NCI-H345 (cell line): ENCODE measurements around the gene PLLP.

Experiments
- DNase-seq: peaks from one replicate; lab custom pipeline; 2025; lab: John Stamatoyannopoulos, UW

PLLP gene, protein sequence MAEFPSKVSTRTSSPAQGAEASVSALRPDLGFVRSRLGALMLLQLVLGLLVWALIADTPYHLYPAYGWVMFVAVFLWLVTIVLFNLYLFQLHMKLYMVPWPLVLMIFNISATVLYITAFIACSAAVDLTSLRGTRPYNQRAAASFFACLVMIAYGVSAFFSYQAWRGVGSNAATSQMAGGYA

DNA sequence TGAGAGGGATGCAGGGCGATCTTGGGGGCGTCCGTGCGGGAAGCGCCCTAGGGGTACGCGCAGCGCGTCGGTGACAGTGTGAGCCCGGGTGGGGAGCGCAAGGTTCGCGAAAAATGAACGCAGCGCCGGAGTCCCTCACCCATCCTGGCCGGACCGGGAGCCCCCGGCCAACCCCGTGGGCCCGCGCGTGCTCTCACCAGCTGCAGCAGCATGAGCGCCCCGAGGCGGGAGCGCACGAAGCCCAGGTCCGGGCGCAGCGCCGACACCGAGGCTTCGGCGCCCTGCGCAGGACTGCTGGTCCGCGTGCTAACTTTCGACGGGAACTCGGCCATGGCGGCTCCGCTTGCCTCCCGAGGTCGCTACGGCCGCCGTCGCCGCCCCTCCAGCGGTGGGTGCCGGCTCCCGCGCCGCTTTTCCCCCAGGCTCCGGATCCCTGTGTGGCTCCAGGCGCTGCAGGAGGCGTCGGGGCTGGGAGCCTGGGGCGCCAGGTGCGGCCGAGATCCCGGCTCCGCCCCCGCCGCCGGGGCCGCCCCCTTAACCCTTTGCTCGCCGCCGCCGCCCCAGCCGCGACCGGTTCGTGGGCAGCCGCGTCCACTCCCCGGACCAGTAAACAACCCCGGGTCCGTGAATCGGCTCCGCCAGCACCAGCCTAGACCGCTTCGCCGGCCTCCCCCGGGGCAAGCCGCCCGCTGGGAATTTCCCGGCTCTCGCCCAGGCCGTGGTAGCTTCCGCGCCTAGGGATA is at the start of gene PLLP:
Gene PLLP (minus strand): TSS at position 464 of the 743 bp plus-strand sequence. CDS start 132 bp downstream, at position 332.
- peak; percentile 47 for DNase-seq

DNA sequence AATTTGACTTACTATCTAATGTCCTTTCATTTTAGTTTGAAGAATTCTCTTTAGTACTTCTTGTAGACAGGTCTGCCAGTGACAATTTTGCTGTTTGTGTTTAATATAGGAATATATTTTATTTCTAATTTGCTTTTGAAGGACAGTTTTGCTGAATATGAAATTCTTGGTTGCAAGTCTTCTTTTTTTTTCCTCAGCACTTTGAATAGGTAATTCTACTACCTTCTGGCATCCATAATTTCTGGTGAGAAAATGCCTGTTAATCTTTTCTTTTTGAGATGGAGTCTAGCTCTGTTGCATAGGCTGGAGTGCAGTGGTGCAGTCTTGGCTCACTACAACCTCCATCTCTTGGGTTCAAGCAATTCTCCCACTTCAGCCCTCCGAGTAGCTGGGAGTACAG is 48.9 kb upstream of the PLLP start:
- no peak for DNase-seq

DNA sequence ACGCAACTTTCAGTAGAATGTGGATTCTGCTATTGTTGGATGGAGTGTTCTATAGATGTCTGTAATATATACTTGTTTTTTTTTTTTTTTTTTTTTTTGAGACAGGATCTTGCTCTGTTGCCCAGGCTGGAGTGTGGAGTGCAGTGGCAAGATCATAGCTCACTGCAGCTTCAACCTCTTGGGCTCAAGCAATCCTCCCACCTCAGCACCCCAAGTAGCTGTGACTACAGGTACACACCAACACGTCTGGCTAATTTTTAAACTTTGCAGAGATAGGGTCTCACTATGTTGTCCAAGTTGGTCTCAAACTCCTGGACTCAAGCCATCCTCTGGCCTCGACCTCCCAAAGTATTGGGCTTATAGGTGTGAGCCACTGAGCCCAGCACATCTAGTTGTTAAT is 46.9 kb upstream of the PLLP start:
- DNase-seq: no peak

DNA sequence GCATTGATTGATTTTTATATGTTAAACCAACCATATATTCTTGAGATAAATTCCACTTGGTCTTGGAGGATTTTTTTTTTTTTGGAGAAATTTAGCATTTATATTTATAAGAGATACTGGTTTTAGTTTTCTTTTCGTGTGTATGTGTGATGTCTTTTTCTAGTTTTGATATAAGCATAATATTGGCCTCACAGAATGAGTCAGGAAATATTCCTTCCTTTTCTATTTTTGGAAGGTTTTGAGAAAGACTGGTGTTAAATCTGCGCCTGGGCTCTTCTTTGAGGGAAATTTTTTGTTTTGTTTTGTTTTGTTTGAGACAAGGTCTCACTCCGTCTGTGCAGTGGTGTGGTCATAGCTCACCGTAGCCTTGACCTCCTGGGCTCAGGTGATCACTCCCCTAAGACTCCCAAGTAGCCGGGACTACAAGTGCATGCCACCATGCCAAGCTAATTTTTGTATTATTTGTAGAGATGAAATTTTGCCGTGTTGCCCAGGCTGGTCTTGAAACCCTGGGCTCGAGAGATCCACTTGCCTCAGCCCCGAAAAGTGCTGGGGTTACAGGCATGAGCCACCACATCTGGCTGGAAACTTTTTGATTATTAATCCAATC is 45.4 kb upstream of the PLLP start:
- DNase-seq: no peak

DNA sequence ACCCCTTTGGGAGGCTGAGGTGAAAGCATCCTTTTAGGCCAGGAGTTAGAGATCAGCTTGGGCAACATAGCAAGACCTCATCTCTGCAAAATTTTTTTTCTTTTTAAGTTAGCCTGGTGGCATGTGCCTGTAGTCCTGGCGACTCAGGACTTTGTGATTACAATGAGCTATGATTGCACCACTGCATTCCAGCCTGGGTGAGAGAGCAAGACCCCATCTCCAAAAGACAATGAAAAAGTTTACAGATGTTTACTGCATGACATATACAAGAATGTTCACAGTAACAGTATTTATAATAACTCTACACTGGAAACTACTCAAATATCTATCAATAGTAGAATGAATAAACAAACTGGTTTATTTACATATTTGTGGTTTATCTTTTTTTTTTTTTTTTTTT is 41.0 kb upstream of the PLLP start:
- no peak for DNase-seq

DNA sequence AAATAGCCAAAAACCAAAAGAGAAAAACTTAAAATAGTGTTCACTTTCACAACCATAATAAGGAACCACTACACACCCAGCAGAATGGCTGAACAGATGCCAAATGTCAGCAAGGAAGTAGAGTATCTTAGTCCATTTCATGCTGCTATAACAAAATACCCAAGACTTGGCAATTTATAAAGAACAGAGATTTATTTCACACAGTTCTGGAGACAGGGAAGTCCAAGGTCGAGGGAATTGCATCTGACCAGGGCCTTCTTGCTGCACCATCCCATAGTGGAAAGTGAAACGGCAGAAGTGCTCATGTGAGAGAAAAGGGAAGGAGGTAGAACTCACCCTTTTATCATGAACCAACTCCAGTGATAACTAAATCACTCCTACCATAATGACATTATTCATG is 40.3 kb upstream of the PLLP start:
- DNase-seq: no peak

DNA sequence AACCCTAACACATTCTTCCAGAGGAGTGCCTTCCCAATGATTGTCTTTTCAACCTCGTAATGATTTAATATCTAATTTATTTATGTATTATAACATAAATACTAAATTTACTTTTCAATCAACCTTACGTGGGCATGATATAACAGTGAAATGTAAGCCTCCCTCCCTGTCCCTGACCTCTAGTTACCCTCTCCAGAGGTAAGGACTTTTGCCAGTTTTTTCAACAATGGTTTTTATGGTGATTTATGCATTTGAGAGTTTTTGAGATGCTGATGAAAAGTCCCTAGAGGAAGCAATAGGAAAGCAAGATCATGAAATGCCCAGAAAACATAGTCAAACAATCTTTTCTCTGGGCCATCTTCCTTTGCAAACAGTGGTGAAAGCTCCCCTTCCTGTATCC is 35.2 kb upstream of the PLLP start:
- DNase-seq: no peak

DNA sequence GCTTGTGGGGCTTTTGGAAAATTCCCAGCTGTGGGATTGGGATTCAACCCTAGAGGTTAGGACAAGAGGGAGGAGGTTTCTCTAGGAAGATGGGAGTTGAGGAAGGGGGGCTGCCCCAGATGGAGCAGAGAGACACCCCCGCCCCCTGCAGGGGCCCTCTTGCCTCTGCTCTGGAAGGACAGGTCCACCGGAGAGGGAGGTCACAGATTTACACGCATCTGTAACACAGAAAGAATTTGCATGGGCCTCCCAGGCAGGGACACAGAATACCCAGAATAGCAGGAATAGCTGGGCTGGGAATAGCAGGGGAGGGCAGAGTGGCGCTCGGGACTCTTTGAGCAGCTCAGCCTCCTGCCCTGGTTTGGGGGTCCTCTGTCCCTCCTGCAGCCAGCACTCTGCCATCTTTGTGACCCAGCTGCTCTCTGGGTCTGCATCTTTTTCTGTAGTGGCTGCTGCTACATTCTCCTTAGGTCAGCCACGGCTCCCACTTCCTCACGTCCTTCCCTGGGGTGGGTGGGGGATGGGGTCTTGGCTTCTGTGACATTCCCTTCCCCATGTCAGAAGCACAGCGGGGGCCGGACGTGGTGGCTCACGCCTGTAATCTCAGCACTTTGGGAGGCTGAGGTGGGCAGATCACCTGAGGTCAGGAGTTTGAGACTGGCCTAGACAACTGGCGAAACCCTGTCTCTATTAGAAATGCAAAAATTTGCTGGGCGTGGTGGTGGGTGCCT is 33.9 kb upstream of the PLLP start:
- no peak for DNase-seq

DNA sequence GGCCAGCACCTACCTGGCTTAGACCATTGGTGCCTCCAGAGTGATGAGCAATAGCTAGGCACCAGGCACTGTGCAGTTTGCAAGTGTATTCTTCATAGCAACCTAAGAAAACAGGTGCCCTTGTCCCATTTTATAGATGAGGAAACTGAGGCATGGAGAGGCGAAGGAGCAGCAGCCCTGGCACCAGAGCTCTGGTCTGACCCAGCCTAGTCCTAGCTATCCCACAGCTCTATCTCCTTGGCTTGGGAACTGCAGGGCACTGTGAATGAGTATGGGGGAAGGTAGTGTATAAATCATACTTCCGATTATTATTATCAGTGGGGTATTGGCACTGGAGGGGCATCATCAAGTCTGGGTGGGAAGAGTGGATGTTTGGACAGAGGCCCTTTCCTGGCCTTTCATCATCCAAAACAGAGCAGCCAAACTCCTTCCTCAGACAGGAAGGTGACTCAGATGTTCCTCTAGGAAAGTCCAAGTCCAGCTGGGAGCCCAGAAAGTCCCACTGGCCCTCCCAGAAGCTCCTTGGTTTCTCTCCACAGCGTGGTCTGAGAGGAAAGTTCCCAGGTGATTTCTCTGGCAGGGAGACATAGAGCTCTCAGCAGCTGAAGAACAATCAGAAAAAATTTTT is 32.0 kb upstream of the PLLP start:
- DNase-seq: no peak

DNA sequence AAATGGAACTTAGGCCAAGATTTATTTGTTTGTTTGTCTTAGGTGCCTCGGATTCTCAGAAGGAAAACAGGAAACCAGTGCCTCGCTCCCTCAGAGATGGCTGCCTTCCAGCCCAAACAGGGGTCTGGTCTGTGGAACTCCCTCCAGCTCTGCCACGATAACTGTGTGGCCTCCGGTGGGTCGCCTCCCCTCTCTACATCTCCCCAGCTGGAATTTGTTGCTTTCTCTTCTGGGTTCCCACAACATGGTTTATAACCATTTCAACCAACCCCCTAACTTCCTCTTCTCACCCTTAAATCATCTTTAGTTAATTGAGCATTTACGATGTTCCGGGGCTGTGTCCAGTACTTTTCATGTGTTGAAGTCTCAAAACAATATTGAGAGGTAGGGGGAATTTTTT is 30.9 kb upstream of the PLLP start:
- DNase-seq: no peak

DNA sequence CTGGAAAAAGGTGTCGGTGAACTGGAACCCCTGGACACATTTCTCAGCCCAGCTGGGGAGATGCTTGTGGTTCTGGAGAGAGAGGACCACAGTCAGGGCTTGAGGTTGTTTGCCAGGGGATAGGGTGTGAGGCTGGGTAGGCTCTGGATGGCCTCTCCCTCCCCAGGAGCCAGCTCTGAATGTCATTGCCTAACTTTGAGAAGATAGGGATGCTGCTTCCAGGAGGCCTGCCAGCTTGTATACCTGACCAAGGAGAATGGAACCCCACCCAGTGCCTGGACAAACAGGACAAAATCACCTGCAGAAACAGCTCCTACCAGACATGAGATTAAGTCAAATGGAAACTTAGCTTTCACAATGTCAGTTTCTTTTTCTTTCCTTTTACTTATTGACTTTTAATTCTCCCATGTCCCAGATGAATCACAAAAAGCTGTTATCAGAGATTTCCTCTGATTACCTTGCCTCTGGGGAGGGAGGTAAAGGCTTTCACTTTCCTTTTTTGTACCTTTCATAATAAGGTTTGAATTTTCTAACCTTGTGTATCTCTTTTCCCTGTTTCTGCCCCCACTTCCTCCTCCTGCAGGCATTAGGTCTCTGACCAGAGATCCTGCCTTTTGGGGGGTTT is 29.8 kb upstream of the PLLP start:
- DNase-seq: no peak

DNA sequence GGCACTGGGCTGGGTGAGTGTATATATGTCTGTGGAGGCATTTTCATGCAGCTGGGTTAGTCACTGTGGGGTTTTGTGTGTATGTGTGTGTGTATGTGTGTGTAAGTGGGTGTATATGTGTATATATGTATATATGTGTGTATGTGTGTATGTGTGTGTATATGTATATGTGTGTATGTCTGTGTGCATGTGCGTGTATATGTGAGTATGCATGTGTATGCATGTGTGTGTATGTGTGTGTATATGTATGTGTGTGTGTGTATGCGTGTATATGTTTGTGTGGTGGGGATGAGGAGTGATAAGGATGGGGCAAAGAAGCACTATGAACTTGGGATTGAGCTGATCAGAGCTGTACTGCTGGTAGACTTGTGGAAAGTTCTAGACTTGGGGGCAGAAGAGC is 29.0 kb upstream of the PLLP start:
- no peak for DNase-seq

DNA sequence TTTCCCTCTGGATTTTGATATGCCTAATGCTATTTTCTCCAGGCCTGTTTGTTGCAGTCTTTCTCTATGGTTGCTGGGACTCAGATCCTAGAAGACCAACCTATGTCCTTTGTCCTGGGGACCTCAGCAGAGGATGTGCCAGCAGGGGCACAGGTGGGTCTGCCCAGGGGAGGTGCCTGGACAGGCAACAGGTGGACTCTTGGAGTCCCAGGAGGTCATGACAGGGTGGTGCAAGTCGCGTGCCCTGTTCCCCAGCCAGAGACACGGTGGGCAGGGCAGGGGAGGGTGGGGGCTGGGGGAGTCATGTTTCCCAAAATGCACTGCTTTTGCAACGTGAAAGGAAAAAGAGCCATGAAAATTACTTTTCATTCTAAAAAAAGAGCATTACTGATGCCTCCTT is 26.3 kb upstream of the PLLP start:
- no peak for DNase-seq

DNA sequence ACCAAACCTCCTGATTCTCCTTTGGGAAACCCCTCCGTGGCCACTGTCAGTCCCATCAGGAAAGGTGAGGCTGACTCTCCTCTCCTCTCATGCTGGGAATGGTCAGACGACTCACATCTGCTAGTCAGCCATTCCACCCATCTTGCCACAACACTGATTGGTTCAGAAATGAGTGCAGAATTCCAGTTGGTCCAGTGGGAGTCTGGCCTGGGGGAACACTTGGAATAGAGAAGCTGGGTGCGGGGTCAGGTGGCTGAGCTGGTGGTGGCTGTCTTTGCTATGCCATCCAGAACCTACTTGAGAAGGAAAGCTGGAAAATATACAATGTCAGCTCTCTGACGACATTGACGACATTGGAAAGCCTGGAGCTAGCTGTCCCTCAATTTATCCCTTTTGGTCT is 23.6 kb upstream of the PLLP start:
- no peak for DNase-seq

DNA sequence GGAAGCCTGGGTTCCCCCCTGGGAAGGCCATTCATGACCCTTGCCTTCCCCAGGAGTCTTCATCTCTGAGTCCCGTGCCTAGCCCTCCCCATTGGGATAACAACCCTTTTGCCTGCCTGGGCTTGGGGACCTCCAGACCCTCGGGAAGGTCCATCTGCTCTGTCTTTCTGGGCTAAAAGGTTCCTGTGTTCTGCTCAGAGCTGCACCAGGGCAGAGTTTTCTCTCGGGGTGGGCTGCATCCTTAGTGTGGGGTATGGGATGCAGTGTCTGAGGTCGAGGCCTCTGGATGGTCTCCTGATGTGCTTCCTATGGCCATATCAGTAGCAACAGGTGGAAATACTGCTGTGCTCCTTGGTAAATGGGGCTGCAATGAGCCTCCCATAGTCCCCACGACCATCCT is 22.9 kb upstream of the PLLP start:
- no peak for DNase-seq

DNA sequence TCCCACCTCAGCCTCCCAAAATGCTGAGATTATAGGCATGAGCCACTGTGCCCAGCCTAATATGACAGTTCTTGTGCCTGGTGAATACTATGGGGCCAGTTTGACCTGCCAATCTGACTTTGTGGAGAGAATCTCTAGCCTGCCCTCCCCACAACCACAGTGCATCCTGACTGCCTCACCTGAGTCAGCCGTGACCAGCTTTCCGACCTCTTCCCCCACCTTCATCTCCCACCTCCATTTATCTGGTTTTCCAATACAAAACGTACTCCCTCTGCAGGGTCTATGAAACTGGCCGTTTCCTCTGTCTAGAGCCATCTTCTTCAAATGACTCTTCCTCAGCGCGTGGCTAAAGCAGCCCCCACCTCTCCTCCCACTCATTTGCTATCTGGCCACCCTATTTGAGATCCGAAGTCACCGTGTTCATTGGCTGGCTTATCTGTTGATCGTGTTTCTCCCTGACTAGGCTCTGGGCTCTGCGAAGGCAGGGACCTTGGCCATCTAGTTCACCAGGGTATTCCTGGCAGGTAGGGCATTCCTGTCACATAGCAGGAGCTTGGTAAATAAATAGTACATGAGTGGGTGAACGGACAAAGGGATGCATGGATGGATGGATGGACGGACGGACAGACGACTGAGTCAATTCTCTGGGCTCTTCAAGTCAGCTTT is 22.3 kb upstream of the PLLP start:
- DNase-seq: no peak

DNA sequence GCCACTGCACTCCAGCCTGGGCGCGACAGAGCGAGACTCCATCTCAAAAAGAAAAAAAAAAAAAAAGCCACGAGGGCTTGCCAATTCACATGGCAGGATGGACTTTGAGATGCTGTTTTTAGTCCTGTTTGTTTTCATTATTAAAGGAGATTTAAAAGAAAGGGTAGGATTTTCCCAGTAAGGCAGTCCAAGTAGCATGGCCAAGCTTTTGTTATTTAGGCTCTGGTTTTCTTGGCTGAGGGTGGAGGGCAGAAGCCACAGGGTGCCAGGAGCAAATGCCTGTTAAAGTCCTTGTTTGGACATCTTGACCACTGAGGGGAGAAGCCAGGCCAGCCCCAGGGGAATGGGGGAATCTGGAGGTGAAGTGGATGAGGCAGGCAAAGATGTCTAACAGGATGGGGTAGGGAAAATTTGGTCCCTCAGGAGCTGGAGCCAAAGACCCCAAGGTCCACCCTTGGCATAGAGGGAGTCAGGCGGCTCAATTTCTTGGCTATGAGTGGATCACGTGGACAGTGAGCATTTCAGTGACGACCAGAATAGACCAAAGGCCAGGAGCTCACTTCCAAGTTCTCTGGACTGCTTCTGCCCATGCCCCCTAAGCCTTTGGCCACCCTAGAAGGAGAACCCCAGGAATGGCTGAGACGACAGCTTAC is 20.8 kb upstream of the PLLP start:
- DNase-seq: no peak

DNA sequence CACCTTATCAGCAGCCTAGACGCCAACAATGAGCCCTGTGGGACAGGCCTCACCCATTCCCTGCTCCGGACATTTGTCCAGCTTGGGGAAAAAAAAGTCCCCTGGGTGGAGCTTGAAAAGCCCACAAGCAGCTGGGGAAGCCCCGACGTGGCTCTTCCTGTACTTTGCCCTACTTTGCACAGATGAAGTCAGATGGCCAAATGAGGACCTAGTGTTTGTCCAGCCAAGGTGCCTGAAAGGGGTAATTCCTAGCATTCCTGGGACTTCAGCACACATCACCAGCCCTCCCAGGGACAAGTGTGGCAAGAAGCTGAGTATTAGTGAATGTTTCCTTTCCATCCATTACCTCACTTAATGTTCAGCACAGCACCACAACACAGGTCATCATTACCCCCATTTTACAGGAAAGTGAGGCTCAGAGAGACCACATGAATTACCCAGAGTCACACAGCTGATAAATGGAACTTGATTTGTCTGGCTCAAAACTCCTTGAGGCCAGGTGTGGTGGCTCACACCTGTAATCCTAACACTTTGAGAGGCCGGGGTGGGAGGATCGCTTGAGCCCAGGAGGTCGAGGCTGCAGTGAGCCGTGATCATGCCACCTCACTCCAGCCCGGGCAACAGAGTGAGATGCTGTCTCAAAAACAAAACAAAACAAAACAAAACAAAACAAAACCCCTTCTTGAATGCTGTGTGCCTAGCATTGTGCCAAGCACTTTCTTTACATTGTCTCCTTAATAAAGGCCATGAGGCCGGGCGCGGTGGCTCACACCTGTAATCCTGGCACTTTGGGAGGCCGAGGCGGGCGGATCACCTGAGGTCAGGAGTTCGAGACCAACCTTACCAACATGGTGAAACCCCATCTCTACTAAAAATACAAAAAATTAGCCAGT is 19.9 kb upstream of the PLLP start:
- DNase-seq: no peak

DNA sequence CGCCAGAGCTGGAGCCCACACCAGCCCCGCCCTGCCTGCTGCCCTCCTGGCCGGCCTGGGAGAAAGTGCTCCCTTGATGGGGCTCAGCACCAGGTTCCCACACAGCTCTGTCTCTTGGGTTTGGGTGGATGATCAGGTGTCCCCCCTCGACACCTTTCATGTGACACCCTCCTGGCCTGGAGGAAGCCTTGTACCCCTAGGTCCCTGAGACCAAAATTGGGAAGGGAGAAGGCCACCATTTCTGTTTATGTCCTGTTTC is 19.4 kb upstream of the PLLP start:
- no peak for DNase-seq
